H1 (cell line): Measurements from ENCODE around the gene NFATC1. TPM values are rescaled to one million over a fixed set of nuclear protein-coding genes. Genes with fewer than 3 reads are reported as not detected.

Experiments used
- CTCF ChIA-PET: fragments of 300-600 bp; sonication (Branson Sonifier 250); formaldehyde crosslinking; loops from one replicate; lab custom pipeline; 2021; ENCODE audit not compliant: partially characterized antibody; lab: Charles Lee
- POLR2A ChIA-PET: fragments of 300-600 bp; sonication (Branson Sonifier 250); formaldehyde crosslinking; loops from one replicate; lab custom pipeline; 2021; ENCODE audit warnings: inconsistent platforms; ENCODE audit not compliant: partially characterized antibody; lab: Charles Lee
- DNase-seq, 2 experiments: peaks; one replicate each; pipeline versions ENCODE4 v3.0.0 to v3.0.0-alpha.2; 2010 to 2022; ENCODE audit warnings: low spot score in 2 of 2, low read depth in 1 of 2, mixed read lengths in 1 of 2
- FAIRE-seq: peaks from 2 replicates; lab custom pipeline; 2011; peaks lifted over from hg19 to GRCh38; lab: Jason Lieb, UNC
- H2AFZ ChIP-seq: 2 replicates; pipeline ENCODE4 v1.8.1; 2012; ENCODE audit warnings: low read length, inconsistent platforms
- H2AK5ac ChIP-seq: 2 replicates; pipeline ENCODE4 v1.6.1; 2013; ENCODE audit warnings: low read depth, low read length
- H2BK120ac ChIP-seq: replicated peaks from 2 replicates; pipeline ENCODE3; 2013; ENCODE audit warnings: low read depth, low read length, inconsistent platforms
- H2BK12ac ChIP-seq: 2 replicates; pipeline ENCODE4 v1.6.1; 2013; ENCODE audit warnings: low read depth, low read length
- H2BK15ac ChIP-seq: 2 replicates; pipeline ENCODE4 v1.6.1; 2013; ENCODE audit warnings: low read length
- H2BK20ac ChIP-seq: 2 replicates; pipeline ENCODE4 v1.6.1; 2013; ENCODE audit warnings: low read length
- H2BK5ac ChIP-seq: 2 replicates; pipeline ENCODE4 v1.6.1; 2013; ENCODE audit warnings: low read depth, low read length
- H3K14ac ChIP-seq: 2 replicates; pipeline ENCODE4 v1.6.1; 2013; ENCODE audit warnings: inconsistent platforms; ENCODE audit not compliant: insufficient read length
- H3K18ac ChIP-seq: 2 replicates; pipeline ENCODE4 v1.6.1; 2013; ENCODE audit warnings: low read length; ENCODE audit errors: extremely low read depth
- H3K23ac ChIP-seq: 2 replicates; pipeline ENCODE4 v1.6.1; 2013; ENCODE audit warnings: inconsistent platforms; ENCODE audit not compliant: insufficient read length
- H3K23me2 ChIP-seq: 2 replicates; pipeline ENCODE4 v1.6.1; 2013; ENCODE audit warnings: low read depth, low read length
- H3K27ac ChIP-seq: 2 replicates; pipeline ENCODE4 v1.6.1; 2011; ENCODE audit warnings: low read depth, low read length, inconsistent platforms
- H3K27me3 ChIP-seq, 4 experiments: replicated peaks in 1 of 4; 1 replicate in 1 of 4; 2 replicates in 3 of 4; pipeline versions ENCODE4 v1.6.1 to v1.8.1; 2011 to 2013; ENCODE audit warnings: low read length in 3 of 4, mild to moderate bottlenecking in 3 of 4, inconsistent platforms in 2 of 4, mixed read lengths in 2 of 4, moderate library complexity in 1 of 4; ENCODE audit not compliant: control insufficient read depth in 3 of 4, insufficient read depth in 3 of 4; ENCODE audit errors: extremely low read depth in 1 of 4
- H3K36me3 ChIP-seq, 4 experiments: 2 replicates each; pipeline versions ENCODE4 v1.6.1 to v1.8.1; 2011 to 2013; ENCODE audit warnings: mild to moderate bottlenecking in 4 of 4, low read length in 3 of 4, moderate library complexity in 2 of 4, control low read depth in 1 of 4, inconsistent platforms in 1 of 4; ENCODE audit not compliant: insufficient read depth in 4 of 4, control insufficient read depth in 2 of 4
- H3K4ac ChIP-seq: replicated peaks from 2 replicates; pipeline ENCODE3; 2013; ENCODE audit warnings: low read length, low read depth, mixed read lengths, inconsistent platforms; ENCODE audit not compliant: insufficient read length
- H3K4me1 ChIP-seq, 4 experiments: replicated peaks in 1 of 4; 1 replicate in 1 of 4; 2 replicates in 3 of 4; pipeline versions ENCODE4 v1.6.1 to v1.8.1; 2011 to 2013; ENCODE audit warnings: low read length in 3 of 4, inconsistent platforms in 2 of 4, mixed read lengths in 1 of 4; ENCODE audit not compliant: insufficient read depth in 4 of 4, control insufficient read depth in 3 of 4
- H3K4me2 ChIP-seq, 2 experiments: 2 replicates each; pipeline versions ENCODE4 v1.6.1 to v1.8.1; 2011 to 2013; ENCODE audit warnings: low read depth in 2 of 2, low read length in 2 of 2, control low read depth in 1 of 2, inconsistent platforms in 1 of 2, mild to moderate bottlenecking in 1 of 2; ENCODE audit not compliant: insufficient read depth in 1 of 2
- H3K4me3 ChIP-seq, 4 experiments: fragments of 200-600, 300-600 bp in 1 of 4; sonication (generic), shearing (Covaris generic), sonication (Bioruptor Twin) in 1 of 4; 2 replicates each; pipeline versions ENCODE4 v1.5.1 to v1.8.1; 2011 to 2016; ENCODE audit warnings: low read length in 4 of 4, low read depth in 3 of 4, control low read depth in 2 of 4, inconsistent platforms in 2 of 4, mild to moderate bottlenecking in 2 of 4, mixed read lengths in 1 of 4, moderate library complexity in 1 of 4; ENCODE audit not compliant: insufficient read depth in 2 of 4; ENCODE audit errors: extremely low read depth in 1 of 4
- H3K56ac ChIP-seq: replicated peaks from 2 replicates; pipeline ENCODE3; 2013; ENCODE audit warnings: low read depth, mild to moderate bottlenecking, mixed read lengths, low read length, inconsistent platforms; ENCODE audit not compliant: insufficient read length
- H3K79me1 ChIP-seq: 2 replicates; pipeline ENCODE4 v1.6.1; 2013; ENCODE audit warnings: low read depth, low read length, control low read depth
- H3K79me2 ChIP-seq, 2 experiments: 2 replicates each; pipeline versions ENCODE4 v1.6.1 to v1.8.1; 2012 to 2013; ENCODE audit warnings: low read length in 2 of 2, mild to moderate bottlenecking in 2 of 2, inconsistent platforms in 1 of 2; ENCODE audit not compliant: insufficient read depth in 2 of 2, control insufficient read depth in 1 of 2
- H3K9ac ChIP-seq, 4 experiments: replicated peaks in 1 of 4; 1 replicate in 1 of 4; 2 replicates in 3 of 4; pipeline versions ENCODE4 v1.6.1 to v1.8.1; 2011 to 2013; ENCODE audit warnings: low read depth in 3 of 4, low read length in 3 of 4, control low read depth in 2 of 4, mild to moderate bottlenecking in 2 of 4, moderate library complexity in 2 of 4, inconsistent platforms in 1 of 4; ENCODE audit errors: extremely low read depth in 1 of 4
- H3K9me3 ChIP-seq, 2 experiments: 2 replicates each; pipeline versions ENCODE4 v1.6.1 to v1.8.1; 2012 to 2013; ENCODE audit warnings: mild to moderate bottlenecking in 2 of 2, moderate library complexity in 2 of 2, control low read depth in 1 of 2, inconsistent platforms in 1 of 2, low read depth in 1 of 2, low read length in 1 of 2, mixed read lengths in 1 of 2; ENCODE audit not compliant: insufficient read depth in 2 of 2
- H4K20me1 ChIP-seq, 2 experiments: replicated peaks in 1 of 2; 2 replicates each; pipeline versions ENCODE3 to v1.8.1; 2011 to 2013; ENCODE audit warnings: inconsistent platforms in 2 of 2, low read length in 2 of 2, mild to moderate bottlenecking in 1 of 2; ENCODE audit not compliant: insufficient read depth in 2 of 2, control insufficient read depth in 1 of 2
- H4K5ac ChIP-seq: 2 replicates; pipeline ENCODE4 v1.6.1; 2013; ENCODE audit warnings: low read length, low read depth, mixed read lengths, inconsistent platforms; ENCODE audit not compliant: insufficient read length
- H4K8ac ChIP-seq: 2 replicates; pipeline ENCODE4 v1.8.0; 2013; ENCODE audit warnings: mild to moderate bottlenecking, moderate library complexity, low read length, inconsistent platforms; ENCODE audit not compliant: insufficient read depth; ENCODE audit errors: extremely low read depth
- H4K91ac ChIP-seq: replicated peaks from 2 replicates; pipeline ENCODE3; 2013; ENCODE audit warnings: low read length, mixed read lengths, inconsistent platforms; ENCODE audit not compliant: insufficient read length
- BRCA1 ChIP-seq: IDR thresholded peaks from 2 replicates; pipeline ENCODE4 v1.6.1; 2012; ENCODE audit warnings: low read depth, low read length, improper control_type of control experiment
- CBX5 ChIP-seq: fragments of 300-800, 300-1000 bp; sonication (generic); IDR thresholded peaks from 2 replicates; pipeline ENCODE4 v1.7.1; 2016; ENCODE audit warnings: antibody characterized with exemption, low read length, low read depth
- CEBPB ChIP-seq: IDR thresholded peaks from 2 replicates; pipeline ENCODE4 v1.6.1; 2012; ENCODE audit warnings: low read depth, low read length
- CHD2 ChIP-seq: IDR thresholded peaks from 2 replicates; pipeline ENCODE4 v1.6.1; 2012; ENCODE audit warnings: low read length, improper control_type of control experiment
- CTBP2 ChIP-seq: IDR thresholded peaks from 2 replicates; pipeline ENCODE4 v1.7.0; 2011; ENCODE audit warnings: borderline replicate concordance, mild to moderate bottlenecking, moderate library complexity, mixed read lengths, low read length; ENCODE audit not compliant: insufficient read depth, insufficient read length
- EZH2 ChIP-seq: fragments of 200-600 bp; sonication (generic); IDR thresholded peaks from 2 replicates; pipeline ENCODE4 v1.7.1; 2012; ENCODE audit warnings: low read depth, mild to moderate bottlenecking, moderate library complexity, low read length, inconsistent platforms; ENCODE audit not compliant: severe bottlenecking
- HDAC2 ChIP-seq, 2 experiments: fragments of 300-600 bp in 1 of 2; sonication (generic) in 1 of 2; IDR thresholded peaks; 2 replicates each; pipeline ENCODE4 v1.6.1; 2011 to 2012; ENCODE audit warnings: low read depth in 2 of 2, low read length in 2 of 2, mild to moderate bottlenecking in 2 of 2, moderate library complexity in 2 of 2, borderline replicate concordance in 1 of 2, inconsistent platforms in 1 of 2
- HDAC6 ChIP-seq: IDR thresholded peaks from one replicate; pipeline ENCODE4 v1.7.1; 2012; ENCODE audit warnings: low read depth, mild to moderate bottlenecking, inconsistent platforms, low read length, moderate library complexity
- MAFK ChIP-seq: IDR thresholded peaks from 2 replicates; pipeline ENCODE4 v1.6.1; 2012; ENCODE audit warnings: low read depth, mild to moderate bottlenecking, improper control_type of control experiment, low read length
- RXRA ChIP-seq: IDR thresholded peaks from 2 replicates; pipeline ENCODE4 v1.6.1; 2011; ENCODE audit warnings: low read depth, mild to moderate bottlenecking, low read length, moderate library complexity; ENCODE audit not compliant: insufficient read depth
- SP4 ChIP-seq: IDR thresholded peaks from 2 replicates; pipeline ENCODE4 v1.6.1; 2012; ENCODE audit warnings: low read length, inconsistent platforms
- YY1 ChIP-seq: IDR thresholded peaks from 2 replicates; pipeline ENCODE4 v1.6.1; 2011; ENCODE audit warnings: low read depth, mild to moderate bottlenecking, low read length
- WGBS, 2 experiments: shearing (Covaris generic) in 1 of 2; methylation state at CpG; one replicate each; pipeline versions ENCODE4 v1.1.6 to v1.1.7; 2013 to 2015; ENCODE audit warnings: low lambda C conversion rate in 2 of 2, mixed read lengths in 2 of 2, inconsistent platforms in 1 of 2, low coverage in 1 of 2, missing lambda C conversion rate in 1 of 2; ENCODE audit not compliant: insufficient replicate concordance in 2 of 2, insufficient coverage in 1 of 2, insufficient read length in 1 of 2; ENCODE audit errors: extremely low coverage in 1 of 2, missing lambda C conversion rate in 1 of 2; 5-methylcytosine and 5-hydroxymethylcytosine counted together
- polyA plus RNA-seq, 7 experiments: library from polyadenylated mRNA; depleted of rRNA in 3 of 7; stranded (reverse) in 5 of 7; unstranded in 2 of 7; fragments of >200 nt in 5 of 7; fragments of 200-250 nt in 2 of 7; gene quantifications; 1 replicate in 5 of 7; 2 replicates in 1 of 7; 4 replicates in 1 of 7; pipeline versions ENCODE4 v1.2.1 to v1.2.3, GENCODE V29; 2011 to 2013; ENCODE audit warnings: missing spikeins in 2 of 7, mixed read lengths in 2 of 7
- total RNA-seq: library from RNA; stranded (reverse); fragmentation: NEBNext Ultra II Directional; extraction: Animal tissue kit (Norgen Biotek cat#: 25700); gene quantifications from 2 replicates; pipeline ENCODE4 v1.2.1, GENCODE V29; 2021

NFATC1 gene
- total and polyA plus RNA-seq, 2 of the 8 experiments (the other 6 are each of a cell fraction or from before 2014, with no cell fraction given): 2.0 to 6.6 TPM

- Histone ChIP-seq H3K14ac (no peak overlapping the region), H3K23ac (no peak overlapping the region), H3K9ac (no peak overlapping the region), H3K4me1 (no peaks in the 10 kb centered on the region), H3K18ac (no peak overlapping the region), H2BK5ac (no peak overlapping the region), H4K8ac (no peak overlapping the region), H3K27me3 (no peaks in the 10 kb centered on the region), H3K4me3 (no peak overlapping the region), H3K23me2 (no peaks in the 10 kb centered on the region), H2BK20ac (no peak overlapping the region), H3K27ac (no peak overlapping the region), H3K79me2 (no peaks in the 10 kb centered on the region), H4K5ac (no peak overlapping the region), H2AFZ (no peak overlapping the region), H4K91ac (no peak overlapping the region), H2BK120ac (no peak overlapping the region), H2BK15ac (no peak overlapping the region), H3K9me3 (peaks cover 0 to 10% of the 10 kb centered on the region in 2 experiments; a peak in 2 of 4 replicates), H3K36me3 (no peaks in the 10 kb centered on the region), H3K4ac (no peak overlapping the region), H3K4me2 (no peak overlapping the region), H3K79me1 (no peaks in the 10 kb centered on the region), H2AK5ac (no peak overlapping the region), H3K56ac (no peak overlapping the region), H2BK12ac (no peak overlapping the region), H4K20me1 (no peaks in the 10 kb centered on the region)
- POLR2A ChIA-PET: no interaction called here
- CTCF ChIA-PET: interaction anchor here (1.0 to 1.6 kb wide), 5 partner anchors 10 to 118 kb away, joined by 3 to 5 read pairs (median 3); no protein-coding TSS in a partner anchor
- FAIRE-seq (no peak), DNase-seq (no peak)
- TF ChIP-seq HDAC2 (IDR thresholded peaks at IDR 0.05; ENCODE audit: borderline replicate concordance in 1 of 2, low read depth in 2 of 2, low read length in 2 of 2): no peak
- TF ChIP-seq SP4: no peak
- TF ChIP-seq HDAC6: no peak
- TF ChIP-seq RXRA: no peak
- no peak for TF ChIP-seq MAFK
- no peak for TF ChIP-seq EZH2
- no peak for TF ChIP-seq CTBP2
- TF ChIP-seq CBX5: no peak
- no peak for TF ChIP-seq CHD2
- TF ChIP-seq CEBPB: no peak
- TF ChIP-seq YY1: no peak
- TF ChIP-seq BRCA1: no peak
- whole genome bisulfite sequencing, 2 experiments: 89% methylated on average over 22 of the region's 22 CpGs; no CpG with 5 or more reads in 1 of the 2 experiments
Measured at GRCh38 chr18:79496978-79497637, 101.4 kb downstream of the NFATC1 start.
